ENCODE data around the gene PLA2G4C.
A peak's percentile ranks its signal among the peaks of the same experiment; 100 is the strongest.

The PLA2G4C gene, protein sequence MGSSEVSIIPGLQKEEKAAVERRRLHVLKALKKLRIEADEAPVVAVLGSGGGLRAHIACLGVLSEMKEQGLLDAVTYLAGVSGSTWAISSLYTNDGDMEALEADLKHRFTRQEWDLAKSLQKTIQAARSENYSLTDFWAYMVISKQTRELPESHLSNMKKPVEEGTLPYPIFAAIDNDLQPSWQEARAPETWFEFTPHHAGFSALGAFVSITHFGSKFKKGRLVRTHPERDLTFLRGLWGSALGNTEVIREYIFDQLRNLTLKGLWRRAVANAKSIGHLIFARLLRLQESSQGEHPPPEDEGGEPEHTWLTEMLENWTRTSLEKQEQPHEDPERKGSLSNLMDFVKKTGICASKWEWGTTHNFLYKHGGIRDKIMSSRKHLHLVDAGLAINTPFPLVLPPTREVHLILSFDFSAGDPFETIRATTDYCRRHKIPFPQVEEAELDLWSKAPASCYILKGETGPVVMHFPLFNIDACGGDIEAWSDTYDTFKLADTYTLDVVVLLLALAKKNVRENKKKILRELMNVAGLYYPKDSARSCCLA

DNA sequence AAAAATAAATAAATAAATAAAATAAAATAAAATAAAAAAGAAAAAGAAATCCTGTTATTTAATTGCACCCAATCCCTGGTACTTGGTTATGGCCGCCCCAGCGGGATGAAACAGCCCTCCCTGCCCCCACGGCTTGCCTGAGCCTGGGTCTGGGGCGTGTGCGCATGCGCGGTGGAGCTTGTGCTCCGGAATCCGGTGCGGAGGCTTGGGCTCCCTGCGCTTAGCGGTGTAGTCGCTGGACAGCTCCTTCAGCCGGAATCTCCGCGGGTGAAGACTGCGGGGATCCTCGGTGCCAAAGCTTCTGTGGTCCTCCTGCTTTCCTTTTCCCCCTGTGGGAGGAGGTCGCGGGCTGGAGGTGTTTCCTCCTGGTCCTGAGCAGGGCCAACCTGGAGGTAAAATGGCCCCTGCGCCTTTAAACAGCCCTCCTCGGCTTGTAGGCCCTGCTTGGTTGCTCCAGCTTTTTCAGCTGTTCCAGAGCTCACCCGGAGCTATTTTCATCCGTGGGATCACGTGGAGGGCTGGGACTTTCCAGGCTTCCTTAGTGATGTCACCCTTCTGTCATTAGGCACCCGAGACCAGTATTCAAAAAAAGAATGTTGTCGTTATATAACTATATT, at the start of gene PLA2G4C:
Gene PLA2G4C, minus strand, starts transcription at position 468 of the 617 bp plus-strand sequence. CDS start 4,288 bp downstream, outside the sequence.
- DNase-seq: peak; percentile 91

DNA sequence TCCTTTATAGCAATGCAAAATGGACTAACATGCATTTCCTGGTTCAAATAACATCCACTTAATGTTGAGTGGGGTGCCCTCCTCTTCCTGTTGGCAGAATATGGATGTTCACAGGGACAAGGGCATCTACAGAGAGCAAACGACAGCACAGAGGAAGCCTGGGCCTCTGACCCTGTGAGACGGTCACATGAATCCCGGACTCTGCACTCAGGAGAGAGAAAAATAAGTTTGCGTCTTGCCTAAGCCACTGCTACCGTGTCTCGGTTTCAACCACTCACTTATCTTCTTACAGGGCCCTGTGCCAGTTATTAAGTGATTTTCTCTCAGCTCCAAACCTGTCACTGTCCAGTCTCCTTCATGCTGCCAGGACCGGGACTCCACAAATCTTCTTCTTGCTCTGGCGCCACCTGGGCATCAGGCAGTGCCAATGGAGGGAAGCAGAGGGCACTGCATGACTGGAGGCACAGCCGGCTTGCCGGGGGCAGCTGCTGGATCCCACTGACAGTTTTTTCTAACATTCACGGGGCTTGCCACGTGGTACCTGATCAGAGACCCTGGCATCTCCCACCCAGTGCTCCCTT, 47.7 kb upstream of the PLA2G4C start:
- DNase-seq: no peak

DNA sequence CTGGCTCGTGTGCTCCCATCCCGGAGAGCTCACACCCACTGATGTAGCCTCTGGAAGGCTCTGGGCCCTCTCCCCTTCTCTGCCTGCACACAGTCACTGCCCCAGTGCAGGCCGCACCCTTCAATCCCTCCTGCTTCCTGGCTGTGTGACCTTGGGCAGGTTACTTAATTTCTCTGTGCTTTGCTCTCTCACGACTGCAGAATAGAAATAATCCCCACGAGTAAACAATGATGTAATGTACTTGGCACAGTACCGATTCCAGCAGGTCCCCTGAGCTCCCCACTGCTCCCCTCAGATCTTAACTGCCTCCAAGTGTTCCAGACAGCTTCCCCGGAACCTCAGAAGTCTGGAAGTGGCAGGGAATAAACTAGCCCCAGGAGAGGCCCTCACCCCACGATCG, 43.4 kb upstream of the PLA2G4C start:
- DNase-seq: no peak

GRCh38 chr19:48152551-48152950, 41.9 kb upstream of the PLA2G4C start:
- peak; percentile 67 for DNase-seq

GRCh38 chr19:48149430-48149829, 38.8 kb upstream of the PLA2G4C start:
- DNase-seq: no peak

DNA sequence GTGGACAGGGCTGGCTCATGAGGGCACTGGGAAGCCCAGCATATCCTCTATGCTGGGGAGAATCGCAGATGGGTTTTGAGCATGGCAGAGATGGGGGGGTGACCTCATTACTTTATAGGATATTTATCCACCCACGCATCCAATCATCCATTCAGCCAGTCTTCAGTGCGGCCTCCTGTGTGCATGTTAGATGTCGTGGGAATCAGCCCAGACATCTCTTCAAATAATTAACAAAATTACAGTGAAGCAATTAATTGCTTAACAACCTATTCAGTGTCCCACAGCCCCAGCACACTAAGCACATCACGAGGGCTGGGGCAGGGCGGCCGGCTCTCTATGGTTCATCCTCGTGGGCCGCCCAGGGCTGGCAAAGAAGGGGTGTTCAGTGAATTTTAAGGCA, 38.0 kb upstream of the PLA2G4C start:
- DNase-seq: no peak

DNA sequence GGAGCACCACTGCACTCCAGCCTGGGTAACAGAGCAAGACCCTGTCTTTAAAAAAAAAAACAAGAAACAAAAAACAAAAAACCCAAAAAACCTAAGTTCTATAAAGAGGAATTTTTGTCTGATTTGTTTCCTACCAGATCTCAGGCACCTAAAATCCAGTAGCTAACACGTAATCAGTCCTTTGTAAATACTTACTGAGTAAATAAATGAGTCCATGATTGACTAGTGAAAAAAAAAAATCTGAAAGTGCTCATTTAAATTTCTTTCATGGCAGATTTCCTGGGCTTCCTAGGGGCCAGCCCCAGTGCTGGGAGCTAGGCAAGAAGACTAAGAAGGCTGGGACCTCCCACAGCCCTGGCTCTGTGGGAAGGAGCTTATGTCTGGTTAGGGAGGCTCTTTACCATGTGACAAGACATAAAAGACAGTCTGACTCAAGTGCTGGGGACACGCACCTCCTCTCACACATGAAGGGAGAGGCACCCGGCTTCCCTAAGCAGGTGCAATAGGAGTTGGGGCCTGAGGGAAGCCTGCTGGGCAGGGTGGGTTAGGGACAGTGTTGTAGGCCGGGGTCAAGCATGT, 37.1 kb upstream of the PLA2G4C start:
- no peak for DNase-seq

DNA sequence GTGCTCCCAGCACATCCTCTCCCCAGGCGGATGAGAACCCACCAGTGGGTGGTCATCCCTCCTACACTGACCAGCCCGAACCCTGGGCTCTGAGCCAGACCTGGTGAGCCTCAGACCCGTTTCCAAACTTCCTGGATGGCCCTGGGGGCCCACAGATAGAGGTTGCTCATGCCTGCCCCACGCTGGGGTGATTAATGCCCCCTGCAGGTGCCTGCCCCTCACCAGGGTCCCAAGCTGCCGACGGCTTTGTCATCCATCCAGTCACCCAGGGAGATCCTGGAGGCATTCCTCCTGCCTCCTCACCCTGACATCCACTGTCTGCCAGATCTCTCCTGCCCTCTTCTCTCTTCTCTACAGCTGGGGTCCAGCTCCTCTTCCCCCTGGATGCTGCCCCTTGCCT, 28.4 kb upstream of the PLA2G4C start:
- DNase-seq: no peak

DNA sequence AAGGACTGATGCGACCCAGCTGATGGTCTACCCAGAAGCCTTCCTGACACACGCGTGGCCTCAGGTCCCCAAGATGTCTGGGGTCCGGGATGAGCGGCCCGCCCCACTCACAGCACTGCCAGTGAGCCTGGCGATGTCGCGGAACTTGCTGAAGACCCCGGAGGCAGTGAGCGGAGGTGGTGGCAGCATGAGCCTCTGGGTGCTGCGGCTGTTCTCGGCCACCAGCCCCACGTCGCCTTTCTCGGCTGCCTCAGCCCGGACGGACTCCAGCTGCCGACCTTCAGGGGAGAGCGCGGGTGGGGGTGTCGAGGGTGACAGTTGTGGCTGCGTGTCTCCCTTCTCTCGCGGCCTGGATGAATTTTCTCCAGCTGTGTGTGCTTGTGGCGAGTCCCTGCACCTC, 26.8 kb upstream of the PLA2G4C start:
- DNase-seq: no peak

DNA sequence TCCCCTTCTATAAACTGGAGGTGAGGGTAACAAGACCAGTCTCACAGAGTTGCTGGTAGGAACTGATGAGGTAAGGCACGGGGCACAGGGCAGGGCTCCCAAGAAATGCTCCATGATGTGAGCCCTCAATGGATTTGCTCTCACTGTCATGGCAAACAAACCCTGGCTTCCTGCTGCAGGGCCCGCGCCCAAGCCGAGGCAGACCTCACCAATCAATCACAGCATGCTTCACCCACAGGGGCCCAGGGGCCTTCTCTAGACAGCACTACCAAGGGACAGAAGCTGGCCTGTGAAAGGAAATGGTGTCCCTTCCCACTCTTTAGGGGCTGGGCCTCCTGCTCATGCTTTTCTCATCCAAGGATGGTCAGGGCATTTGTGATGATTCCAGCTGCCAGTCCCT, 25.9 kb upstream of the PLA2G4C start:
- no peak for DNase-seq

GRCh38 chr19:48135411-48135810, 24.8 kb upstream of the PLA2G4C start:
- DNase-seq: no peak

DNA sequence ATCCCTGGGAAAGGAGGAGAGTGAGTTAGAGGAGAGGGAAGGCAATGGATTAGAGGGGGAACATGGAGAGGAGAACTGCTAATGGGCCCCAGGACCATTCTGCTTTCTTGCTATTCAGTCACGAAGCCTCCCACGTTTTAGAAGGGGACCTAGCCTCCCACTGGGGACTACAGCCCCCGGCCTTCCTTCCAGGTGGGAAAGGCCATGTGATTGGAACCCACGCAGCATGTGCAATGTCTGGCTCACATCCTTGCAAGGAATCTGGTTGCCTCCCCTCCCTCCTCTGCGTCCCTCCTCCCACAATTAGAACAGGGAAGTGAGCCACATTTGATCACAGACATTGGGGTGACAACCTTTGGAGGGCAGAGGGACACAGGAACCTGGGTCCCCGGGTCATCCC, 22.5 kb upstream of the PLA2G4C start:
- no peak for DNase-seq

DNA sequence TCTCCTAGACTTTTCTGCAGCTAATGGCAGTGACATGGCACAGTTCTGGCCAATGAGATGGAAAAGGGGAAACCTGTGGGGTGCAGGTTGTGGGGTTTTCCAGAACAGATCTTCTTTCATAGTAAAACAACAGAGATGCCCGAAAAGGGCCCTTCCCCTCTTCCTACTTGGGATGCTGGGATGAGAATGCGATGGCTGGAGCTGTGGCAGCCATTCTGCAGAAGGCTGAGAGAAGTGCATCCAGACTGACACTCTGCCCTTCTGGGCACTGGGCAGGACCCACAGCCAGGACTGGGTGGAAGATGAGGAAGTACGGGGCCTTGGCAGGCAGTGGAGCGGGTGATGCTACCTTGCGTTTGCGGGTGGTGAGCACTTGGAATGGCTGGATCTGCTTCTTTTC, 16.9 kb upstream of the PLA2G4C start:
- no peak for DNase-seq

DNA sequence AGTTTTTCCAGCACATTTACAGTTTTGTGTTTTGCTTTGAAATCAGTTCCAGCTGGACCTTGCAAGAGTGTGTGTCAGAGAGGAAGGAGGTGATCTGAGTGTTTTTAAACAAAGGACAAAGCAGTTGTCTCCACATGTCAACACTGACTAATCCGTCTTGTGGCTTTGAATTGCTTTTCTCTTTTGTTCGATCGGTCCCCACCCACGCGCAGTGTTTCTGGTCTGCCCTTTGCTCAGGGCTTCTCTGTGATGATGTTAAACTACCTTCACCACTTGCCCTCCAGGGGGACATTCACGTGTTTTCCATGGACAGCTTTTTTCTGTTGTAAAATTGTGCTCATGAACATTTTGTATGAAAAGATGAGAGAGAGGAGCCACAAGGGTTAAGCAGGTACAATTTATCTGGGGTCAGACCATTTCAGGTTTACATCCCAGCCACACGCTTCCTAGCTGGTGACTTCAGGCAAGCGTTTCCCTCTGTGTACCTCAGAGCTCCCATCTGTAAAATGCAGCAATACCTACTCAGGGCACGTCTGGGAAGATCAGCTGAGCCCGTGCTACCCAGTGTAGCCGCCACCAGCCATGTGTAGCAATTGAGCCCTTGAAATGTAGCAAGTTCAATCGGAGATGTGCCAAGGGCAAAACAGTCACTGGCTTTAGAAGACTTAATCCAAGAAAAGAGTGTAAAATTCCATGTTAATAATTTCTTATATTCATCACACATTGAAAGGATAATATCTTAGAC, 13.5 kb upstream of the PLA2G4C start:
- no peak for DNase-seq

DNA sequence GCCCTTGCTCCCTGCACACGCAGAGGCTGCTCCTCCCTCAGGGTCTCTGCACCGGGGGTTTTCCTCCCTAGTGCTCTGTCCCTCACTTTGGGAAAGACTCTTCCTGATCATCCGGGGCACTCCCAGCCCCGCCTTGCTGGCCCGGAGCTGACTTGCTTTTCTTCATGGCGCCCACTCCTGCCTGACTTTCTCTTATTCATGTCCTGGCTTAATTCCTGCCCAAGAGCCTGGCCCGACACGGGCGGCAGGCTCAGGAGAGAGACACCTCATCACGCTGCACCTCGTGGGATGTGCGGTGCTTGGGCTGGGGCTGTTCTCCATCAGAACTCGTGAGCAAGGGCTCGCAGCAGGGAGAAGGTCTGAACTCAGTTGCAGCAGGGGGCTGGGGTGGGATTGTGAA, 11.8 kb upstream of the PLA2G4C start:
- no peak for DNase-seq

- DNase-seq: no peak
Measured at GRCh38 chr19:48121909-48122371, 11.3 kb upstream of the PLA2G4C start.

DNA sequence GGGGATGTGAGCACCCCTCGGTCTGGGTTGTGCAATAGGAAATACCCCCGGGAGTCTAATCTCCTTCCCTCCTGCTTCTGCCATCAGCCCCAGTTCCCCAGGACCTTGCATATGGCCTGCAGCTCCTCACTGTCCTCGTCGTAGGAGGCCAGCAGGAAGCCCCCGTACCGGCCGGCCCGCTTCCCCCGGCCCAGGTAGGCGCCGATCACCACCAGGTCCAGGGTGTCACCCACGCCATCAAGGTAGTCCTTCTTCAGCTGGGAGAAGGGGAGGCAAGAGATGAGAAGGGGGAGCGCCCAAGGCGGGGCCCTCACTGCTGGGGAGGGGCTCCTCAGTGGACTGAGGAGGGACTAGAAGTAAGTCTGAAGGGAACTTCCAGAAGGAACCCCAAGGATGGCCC, 10.4 kb upstream of the PLA2G4C start:
- no peak for DNase-seq

- DNase-seq: no peak
Measured at GRCh38 chr19:48120505-48120904, 9.9 kb upstream of the PLA2G4C start.

GRCh38 chr19:48118131-48118517, 7.5 kb upstream of the PLA2G4C start:
- no peak for DNase-seq

DNA sequence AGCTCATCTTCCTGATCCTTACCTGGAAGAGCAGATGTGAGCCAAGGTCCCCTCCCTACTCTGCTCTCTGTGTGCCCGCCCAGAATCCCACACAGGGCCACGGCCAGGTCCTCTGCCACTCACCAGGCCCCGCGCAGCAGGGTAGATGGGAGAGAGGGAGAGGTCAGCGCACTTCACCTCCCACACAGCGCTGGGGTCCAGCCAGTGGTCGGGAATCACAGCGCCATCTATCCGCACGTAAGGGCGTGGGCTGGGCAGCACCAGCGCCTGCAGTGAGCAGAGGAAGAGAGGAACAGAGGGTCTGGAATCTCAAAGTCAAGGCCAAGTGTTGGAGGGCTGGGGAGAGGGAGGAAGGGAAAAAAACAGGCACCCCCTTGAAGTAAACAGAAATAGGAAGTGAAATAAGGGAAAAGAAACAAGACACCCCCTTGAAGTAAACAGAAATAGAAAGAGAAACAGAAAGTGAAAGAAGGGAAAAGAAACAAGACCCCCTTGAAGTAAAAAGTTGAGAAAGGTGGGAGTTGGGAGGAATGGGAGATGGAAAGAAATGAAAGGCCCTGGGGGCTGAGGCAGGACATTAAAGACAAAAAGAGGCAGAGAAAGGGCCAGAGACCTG, 7.0 kb upstream of the PLA2G4C start:
- DNase-seq: no peak

DNA sequence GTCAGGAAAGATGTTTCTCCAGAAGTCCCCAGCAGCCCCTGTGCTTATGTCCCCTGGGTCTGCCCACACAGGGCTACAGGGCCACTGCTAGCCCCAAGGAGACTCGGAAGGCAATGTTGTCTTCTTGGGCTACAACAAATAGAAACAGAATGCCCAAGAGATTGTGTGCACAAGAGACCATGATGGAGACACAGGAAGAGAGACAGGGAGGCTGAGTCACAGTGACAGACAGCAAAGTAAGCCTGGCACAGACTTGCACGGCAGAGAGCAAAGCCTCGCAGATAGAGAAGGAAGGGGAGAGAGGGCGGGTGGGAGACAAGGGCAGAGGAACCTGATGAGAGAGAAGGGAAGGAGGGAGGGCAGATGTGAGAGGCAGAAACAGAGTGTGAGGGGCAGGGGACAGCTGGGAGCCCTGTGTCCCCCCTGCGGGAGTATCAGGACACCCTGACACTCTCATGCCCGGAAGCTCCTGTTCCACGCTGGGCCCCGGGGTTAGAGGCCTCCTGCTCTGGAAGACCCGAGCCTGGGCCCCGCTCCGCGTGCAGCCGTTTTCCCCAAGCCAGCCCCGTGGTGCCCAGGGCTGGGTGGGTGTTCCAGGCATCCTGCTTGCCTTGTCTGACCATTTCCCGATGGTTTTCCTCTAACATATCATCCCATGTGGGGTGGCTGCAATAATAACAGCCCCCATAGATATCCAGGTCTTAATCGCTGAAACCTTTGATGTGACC, 2.7 kb upstream of the PLA2G4C start:
- DNase-seq: no peak

DNA sequence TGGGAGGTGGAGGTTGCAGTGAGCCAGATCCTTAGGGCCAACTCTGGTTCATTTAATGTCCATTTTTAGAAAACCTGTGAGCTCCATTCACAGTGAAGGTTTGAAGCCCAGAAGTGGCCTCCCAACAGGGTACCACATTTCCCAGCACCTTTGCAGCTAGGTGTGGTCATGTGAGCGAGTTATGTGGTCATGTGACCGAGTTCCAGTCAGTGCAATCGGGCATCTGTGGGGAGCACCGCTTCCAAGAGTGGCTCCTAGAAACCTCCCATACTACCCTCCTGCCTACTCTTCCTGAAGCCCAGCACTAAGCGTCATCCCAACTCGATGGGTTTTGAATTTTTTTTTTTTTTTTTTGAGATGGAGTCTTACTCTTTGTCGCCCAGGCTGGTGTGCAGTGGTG, 663 bp upstream of the PLA2G4C start:
- DNase-seq: no peak

Measured in right hindlimb (tissue), 1 donor.